Keratinocyte (primary cell): ENCODE measurements around the gene TARBP2. TPM values are rescaled to one million over a fixed set of nuclear protein-coding genes. Genes with fewer than 3 reads are reported as not detected.
A peak's percentile ranks its signal among the peaks of the same experiment; 100 is the strongest.

ENCODE experiments used
- DNase-seq: peaks from one replicate; pipeline ENCODE4 v3.0.0-alpha.2; 2011; ENCODE audit warnings: low read depth, missing footprints, low spot score
- FAIRE-seq: peaks from 2 replicates; lab custom pipeline; 2011; peaks lifted over from hg19 to GRCh38; lab: Jason Lieb, UNC
- H2AFZ ChIP-seq: 2 replicates; pipeline ENCODE4 v1.6.0; 2012; ENCODE audit warnings: low read length, control low read depth, inconsistent platforms; ENCODE audit not compliant: control insufficient read depth
- H3K27ac ChIP-seq: 2 replicates; pipeline ENCODE4 v1.5.1; 2011; ENCODE audit warnings: low read length; ENCODE audit not compliant: control insufficient read depth, insufficient read depth
- H3K27me3 ChIP-seq: 3 replicates; pipeline ENCODE4 v1.6.0; 2011; ENCODE audit warnings: low read length; ENCODE audit not compliant: control insufficient read depth, insufficient read depth; ENCODE audit errors: extremely low read depth
- H3K36me3 ChIP-seq, 2 experiments: 2 replicates in 1 of 2; 3 replicates in 1 of 2; pipeline ENCODE4 v1.5.1; 2011; ENCODE audit warnings: low read length in 2 of 2, mild to moderate bottlenecking in 1 of 2; ENCODE audit not compliant: control insufficient read depth in 2 of 2, insufficient read depth in 2 of 2; ENCODE audit errors: extremely low read depth in 1 of 2
- H3K4me1 ChIP-seq: 3 replicates; pipeline ENCODE4 v1.5.1; 2011; ENCODE audit warnings: low read length; ENCODE audit not compliant: control insufficient read depth, insufficient read depth; ENCODE audit errors: extremely low read depth
- H3K4me2 ChIP-seq: 3 replicates; pipeline ENCODE4 v1.6.0; 2011; ENCODE audit warnings: low read depth, low read length; ENCODE audit not compliant: control insufficient read depth, insufficient read depth; ENCODE audit errors: extremely low read depth
- H3K4me3 ChIP-seq, 3 experiments: fragments of 200-600 bp in 1 of 3; sonication (generic) in 1 of 3; 2 replicates in 2 of 3; 3 replicates in 1 of 3; pipeline ENCODE4 v1.5.1; 2011 to 2016; ENCODE audit warnings: low read length in 3 of 3, mild to moderate bottlenecking in 3 of 3, control low read depth in 2 of 3, inconsistent platforms in 1 of 3, low read depth in 1 of 3, mixed read lengths in 1 of 3, mixed run types in 1 of 3, moderate library complexity in 1 of 3; ENCODE audit not compliant: control insufficient read depth in 2 of 3, insufficient read depth in 2 of 3; ENCODE audit errors: extremely low read depth in 1 of 3
- H3K79me2 ChIP-seq: 2 replicates; pipeline ENCODE4 v1.6.0; 2012; ENCODE audit warnings: low read length; ENCODE audit not compliant: control insufficient read depth, insufficient read depth
- H3K9ac ChIP-seq: 3 replicates; pipeline ENCODE4 v1.6.0; 2011; ENCODE audit warnings: low read length; ENCODE audit not compliant: control insufficient read depth, insufficient read depth; ENCODE audit errors: extremely low read depth
- H3K9me1 ChIP-seq: 3 replicates; pipeline ENCODE4 v1.6.0; 2011; ENCODE audit warnings: low read length; ENCODE audit not compliant: control insufficient read depth, insufficient read depth; ENCODE audit errors: extremely low read depth
- H3K9me3 ChIP-seq: 2 replicates; pipeline ENCODE4 v1.5.1; 2012; ENCODE audit warnings: low read depth, low read length; ENCODE audit not compliant: control insufficient read depth
- H4K20me1 ChIP-seq: 3 replicates; pipeline ENCODE4 v1.6.0; 2011; ENCODE audit warnings: low read length; ENCODE audit not compliant: control insufficient read depth, insufficient read depth; ENCODE audit errors: extremely low read depth
- CTCF ChIP-seq, 3 experiments: IDR thresholded peaks in 1 of 3; conservative IDR thresholded peaks in 1 of 3; optimal IDR thresholded peaks in 1 of 3; 2 replicates in 2 of 3; 3 replicates in 1 of 3; pipeline versions ENCODE3 to v1.5.1; 2011; ENCODE audit warnings: low read length in 3 of 3, mild to moderate bottlenecking in 3 of 3, moderate library complexity in 2 of 3, control low read depth in 1 of 3, inconsistent platforms in 1 of 3; ENCODE audit not compliant: insufficient read depth in 2 of 3; ENCODE audit errors: extremely low read depth in 1 of 3
- EZH2 ChIP-seq: IDR thresholded peaks from one replicate; pipeline ENCODE4 v1.6.1; 2012; ENCODE audit warnings: inconsistent platforms, mild to moderate bottlenecking, low read length, moderate library complexity
- dilution Hi-C: fragments of 300-500 bp; cut with MboI; formaldehyde crosslinking; loops from one replicate; pipeline ENCODE4 v1.7.0; 2020; ENCODE audit warnings: low sequenced_read_pairs; ENCODE audit not compliant: extremely low pct_ligation_motif_present
- polyA plus RNA-seq, 5 experiments: library from polyadenylated mRNA; depleted of rRNA in 3 of 5; stranded (reverse) in 3 of 5; stranded (forward) in 1 of 5; unstranded in 1 of 5; fragments of >200 nt; gene quantifications; 1 replicate in 1 of 5; 2 replicates in 3 of 5; 3 replicates in 1 of 5; pipeline versions ENCODE4 v1.2.1 to v1.2.3, GENCODE V29; 2011 to 2012; ENCODE audit warnings: missing spikeins in 2 of 5, low read depth in 1 of 5, low replicate concordance in 1 of 5

Gene TARBP2
- polyA plus RNA-seq, 1 donor (not counting 4 experiments of a cell fraction or from before 2014, with no cell fraction given): 21.0 TPM

GRCh38 chr12:53508534-53509170 lies 7.6 kb downstream of the TARBP2 start:
- H3K4me1 ChIP-seq: no peaks in the 10 kb centered on the region
- H3K9me1 ChIP-seq: no peaks in the 10 kb centered on the region
- H3K27ac ChIP-seq: no peak overlapping the region
- no peaks in the 10 kb centered on the region for H3K9me3 ChIP-seq
- no peak overlapping the region for H3K4me3 ChIP-seq
- dilution Hi-C loops: no loop called here
- H3K4me2 ChIP-seq: no peak overlapping the region
- DNase-seq: no peak
- peak; percentile 88 to 99 (median 97) for TF ChIP-seq CTCF (optimal IDR thresholded peaks at IDR 0.05 in 1 of 3, IDR thresholded peaks at IDR 0.05 in 1 of 3, conservative IDR thresholded peaks at IDR 0.05 in 1 of 3; ENCODE audit: extremely low read depth in 1 of 3, insufficient read depth in 2 of 3, low read length in 3 of 3)
- TF ChIP-seq EZH2: no peak
- H3K27me3 ChIP-seq: no peaks in the 10 kb centered on the region
- no peak overlapping the region for H3K9ac ChIP-seq
- no peaks in the 10 kb centered on the region for H3K79me2 ChIP-seq
- H4K20me1 ChIP-seq: no peaks in the 10 kb centered on the region
- no peak for FAIRE-seq
- no peak overlapping the region for H2AFZ ChIP-seq
- H3K36me3 ChIP-seq: peaks cover 29 to 33% of the 10 kb centered on the region in 2 experiments

GRCh38 chr12:53510181-53510812 lies 9.2 kb downstream of the TARBP2 start:
- Histone ChIP-seq H3K36me3 (peaks cover 27 to 30% of the 10 kb centered on the region in 2 experiments), H3K9me3 (no peaks in the 10 kb centered on the region), H3K79me2 (no peaks in the 10 kb centered on the region), H4K20me1 (no peaks in the 10 kb centered on the region), H3K4me2 (no peak overlapping the region), H3K4me1 (no peaks in the 10 kb centered on the region), H3K27me3 (no peaks in the 10 kb centered on the region), H3K27ac (no peak overlapping the region), H2AFZ (no peak overlapping the region), H3K4me3 (no peak overlapping the region), H3K9me1 (no peaks in the 10 kb centered on the region), H3K9ac (no peak overlapping the region)
- dilution Hi-C loops: no loop called here
- TF ChIP-seq EZH2 (no peak), CTCF (optimal IDR thresholded peaks at IDR 0.05 in 1 of 3, IDR thresholded peaks at IDR 0.05 in 1 of 3, conservative IDR thresholded peaks at IDR 0.05 in 1 of 3; ENCODE audit: extremely low read depth in 1 of 3, insufficient read depth in 2 of 3, low read length in 3 of 3) (no peak)
- no peak for DNase-seq
- FAIRE-seq: no peak
